ENCODE measurements around the gene ZNF438.

- TF ChIP-seq CTCF (IDR thresholded peaks at IDR 0.05): no peak
- no peak for TF ChIP-seq POLR2A (IDR thresholded peaks at IDR 0.05)
Observed at GRCh38 chr10:30854656-30855055, 177.0 kb downstream of the ZNF438 start.
